ENCODE results near the gene IER5.

DNA sequence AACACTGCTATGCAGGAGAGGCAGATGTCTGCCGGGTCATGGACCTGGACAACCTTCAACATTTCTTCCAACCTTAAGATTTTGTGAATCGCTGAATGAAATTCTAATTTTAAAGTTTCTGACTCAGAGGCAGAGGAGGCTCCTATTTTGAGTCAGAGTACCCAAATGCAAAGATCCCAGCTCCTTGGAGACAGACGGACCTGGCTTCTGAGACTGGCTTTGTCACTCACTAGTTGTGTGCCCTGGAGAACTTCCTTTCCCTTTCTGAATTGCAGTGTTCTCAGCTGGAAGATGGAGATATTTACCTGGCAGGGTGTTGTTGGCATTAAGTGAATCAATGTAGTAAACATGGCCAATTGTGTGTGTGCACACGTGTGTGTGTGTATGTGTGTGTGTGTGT lies 51.9 kb downstream of the IER5 start:
- TF ChIP-seq BACH2 (CRISPR knock-in tag; IDR thresholded peaks at IDR 0.05; ENCODE audit: borderline replicate concordance) (no peak), ZNF8 (CRISPR knock-in tag; IDR thresholded peaks at IDR 0.05) (no peak), ZNF565 (CRISPR knock-in tag; conservative IDR thresholded peaks at IDR 0.05; ENCODE audit: low read depth) (no peak), CSDC2 (CRISPR knock-in tag; IDR thresholded peaks at IDR 0.05) (no peak), ZFP3 (CRISPR knock-in tag; IDR thresholded peaks at IDR 0.05) (no peak), ISL1 (CRISPR knock-in tag; IDR thresholded peaks at IDR 0.05) (no peak), CREB5 (CRISPR knock-in tag; IDR thresholded peaks at IDR 0.05; ENCODE audit: low read depth) (no peak), ESRRG (CRISPR knock-in tag; IDR thresholded peaks at IDR 0.05) (no peak), ARNTL (CRISPR knock-in tag; IDR thresholded peaks at IDR 0.05; ENCODE audit: borderline replicate concordance, low read depth) (no peak)
- TF ChIP-seq, protein P1, sequence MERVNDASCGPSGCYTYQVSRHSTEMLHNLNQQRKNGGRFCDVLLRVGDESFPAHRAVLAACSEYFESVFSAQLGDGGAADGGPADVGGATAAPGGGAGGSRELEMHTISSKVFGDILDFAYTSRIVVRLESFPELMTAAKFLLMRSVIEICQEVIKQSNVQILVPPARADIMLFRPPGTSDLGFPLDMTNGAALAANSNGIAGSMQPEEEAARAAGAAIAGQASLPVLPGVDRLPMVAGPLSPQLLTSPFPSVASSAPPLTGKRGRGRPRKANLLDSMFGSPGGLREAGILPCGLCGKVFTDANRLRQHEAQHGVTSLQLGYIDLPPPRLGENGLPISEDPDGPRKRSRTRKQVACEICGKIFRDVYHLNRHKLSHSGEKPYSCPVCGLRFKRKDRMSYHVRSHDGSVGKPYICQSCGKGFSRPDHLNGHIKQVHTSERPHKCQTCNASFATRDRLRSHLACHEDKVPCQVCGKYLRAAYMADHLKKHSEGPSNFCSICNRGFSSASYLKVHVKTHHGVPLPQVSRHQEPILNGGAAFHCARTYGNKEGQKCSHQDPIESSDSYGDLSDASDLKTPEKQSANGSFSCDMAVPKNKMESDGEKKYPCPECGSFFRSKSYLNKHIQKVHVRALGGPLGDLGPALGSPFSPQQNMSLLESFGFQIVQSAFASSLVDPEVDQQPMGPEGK (CRISPR knock-in tag; IDR thresholded peaks at IDR 0.05; ENCODE audit: borderline replicate concordance) = no peak
- TF ChIP-seq, protein P2, sequence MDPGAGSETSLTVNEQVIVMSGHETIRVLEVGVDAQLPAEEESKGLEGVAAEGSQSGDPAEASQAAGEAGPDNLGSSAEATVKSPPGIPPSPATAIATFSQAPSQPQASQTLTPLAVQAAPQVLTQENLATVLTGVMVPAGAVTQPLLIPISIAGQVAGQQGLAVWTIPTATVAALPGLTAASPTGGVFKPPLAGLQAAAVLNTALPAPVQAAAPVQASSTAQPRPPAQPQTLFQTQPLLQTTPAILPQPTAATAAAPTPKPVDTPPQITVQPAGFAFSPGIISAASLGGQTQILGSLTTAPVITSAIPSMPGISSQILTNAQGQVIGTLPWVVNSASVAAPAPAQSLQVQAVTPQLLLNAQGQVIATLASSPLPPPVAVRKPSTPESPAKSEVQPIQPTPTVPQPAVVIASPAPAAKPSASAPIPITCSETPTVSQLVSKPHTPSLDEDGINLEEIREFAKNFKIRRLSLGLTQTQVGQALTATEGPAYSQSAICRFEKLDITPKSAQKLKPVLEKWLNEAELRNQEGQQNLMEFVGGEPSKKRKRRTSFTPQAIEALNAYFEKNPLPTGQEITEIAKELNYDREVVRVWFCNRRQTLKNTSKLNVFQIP (CRISPR knock-in tag; IDR thresholded peaks at IDR 0.05; ENCODE audit: borderline replicate concordance, low read depth) = no peak
- TF ChIP-seq, protein P3, sequence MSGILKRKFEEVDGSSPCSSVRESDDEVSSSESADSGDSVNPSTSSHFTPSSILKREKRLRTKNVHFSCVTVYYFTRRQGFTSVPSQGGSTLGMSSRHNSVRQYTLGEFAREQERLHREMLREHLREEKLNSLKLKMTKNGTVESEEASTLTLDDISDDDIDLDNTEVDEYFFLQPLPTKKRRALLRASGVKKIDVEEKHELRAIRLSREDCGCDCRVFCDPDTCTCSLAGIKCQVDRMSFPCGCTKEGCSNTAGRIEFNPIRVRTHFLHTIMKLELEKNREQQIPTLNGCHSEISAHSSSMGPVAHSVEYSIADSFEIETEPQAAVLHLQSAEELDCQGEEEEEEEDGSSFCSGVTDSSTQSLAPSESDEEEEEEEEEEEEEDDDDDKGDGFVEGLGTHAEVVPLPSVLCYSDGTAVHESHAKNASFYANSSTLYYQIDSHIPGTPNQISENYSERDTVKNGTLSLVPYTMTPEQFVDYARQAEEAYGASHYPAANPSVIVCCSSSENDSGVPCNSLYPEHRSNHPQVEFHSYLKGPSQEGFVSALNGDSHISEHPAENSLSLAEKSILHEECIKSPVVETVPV (CRISPR knock-in tag; IDR thresholded peaks at IDR 0.05) = no peak

Data from SK-N-SH treated with all-trans-retinoic acid at 6 μM for 48 hours (cell line).